GM18498 (cell line): ENCODE results near the gene LSP1.
"Not testable (repeated sequence)": the region's sequence is repeated elsewhere in the genome, so short reads cannot be mapped to it uniquely, and the experiment has no call there.

Experiments
- ATAC-seq: cut with Tn5 transposase; IDR thresholded peaks from one replicate; pipeline ENCODE4 v1.9.1; 2021; ENCODE audit warnings: mild to moderate bottlenecking, moderate library complexity; ENCODE audit not compliant: unreplicated experiment

LSP1 gene

GRCh38 chr11:1875093-1875850 is 22.4 kb downstream of the LSP1 start:
- ATAC-seq: no peak

GRCh38 chr11:1875851-1876301 is 23.0 kb downstream of the LSP1 start:
- not testable (repeated sequence) for ATAC-seq

- ATAC-seq: no peak
Observed at GRCh38 chr11:1876361-1877063, 23.6 kb downstream of the LSP1 start.

- ATAC-seq: no peak
Observed at GRCh38 chr11:1877211-1878136, 24.6 kb downstream of the LSP1 start.

- no peak for ATAC-seq
Observed at GRCh38 chr11:1878137-1879031, 25.5 kb downstream of the LSP1 start.

GRCh38 chr11:1879342-1879940 is 26.6 kb downstream of the LSP1 start:
- ATAC-seq: no peak

GRCh38 chr11:1879941-1880720 is 27.2 kb downstream of the LSP1 start:
- ATAC-seq: no peak

GRCh38 chr11:1880746-1881441 is 28.0 kb downstream of the LSP1 start:
- no peak for ATAC-seq

- no peak for ATAC-seq
Observed at GRCh38 chr11:1881442-1882264, 28.8 kb downstream of the LSP1 start.

- no peak for ATAC-seq
Observed at GRCh38 chr11:1882265-1883238, 29.7 kb downstream of the LSP1 start.

GRCh38 chr11:1883346-1884302 is 30.7 kb downstream of the LSP1 start:
- no peak for ATAC-seq

- no peak for ATAC-seq
Observed at GRCh38 chr11:1884303-1884700, 31.4 kb downstream of the LSP1 start.

- not testable (repeated sequence) for ATAC-seq
Observed at GRCh38 chr11:1886551-1886950, 33.7 kb downstream of the LSP1 start.

GRCh38 chr11:1887451-1888346 is 34.8 kb downstream of the LSP1 start:
- no peak for ATAC-seq
